GM12872 (cell line): ENCODE results near the gene UPF3B.

ENCODE experiments used
- CTCF ChIP-seq: IDR thresholded peaks from 3 replicates; pipeline ENCODE4 v1.5.1; 2011; ENCODE audit warnings: low read depth, mild to moderate bottlenecking, low read length, moderate library complexity; ENCODE audit not compliant: insufficient read depth

Gene UPF3B

DNA sequence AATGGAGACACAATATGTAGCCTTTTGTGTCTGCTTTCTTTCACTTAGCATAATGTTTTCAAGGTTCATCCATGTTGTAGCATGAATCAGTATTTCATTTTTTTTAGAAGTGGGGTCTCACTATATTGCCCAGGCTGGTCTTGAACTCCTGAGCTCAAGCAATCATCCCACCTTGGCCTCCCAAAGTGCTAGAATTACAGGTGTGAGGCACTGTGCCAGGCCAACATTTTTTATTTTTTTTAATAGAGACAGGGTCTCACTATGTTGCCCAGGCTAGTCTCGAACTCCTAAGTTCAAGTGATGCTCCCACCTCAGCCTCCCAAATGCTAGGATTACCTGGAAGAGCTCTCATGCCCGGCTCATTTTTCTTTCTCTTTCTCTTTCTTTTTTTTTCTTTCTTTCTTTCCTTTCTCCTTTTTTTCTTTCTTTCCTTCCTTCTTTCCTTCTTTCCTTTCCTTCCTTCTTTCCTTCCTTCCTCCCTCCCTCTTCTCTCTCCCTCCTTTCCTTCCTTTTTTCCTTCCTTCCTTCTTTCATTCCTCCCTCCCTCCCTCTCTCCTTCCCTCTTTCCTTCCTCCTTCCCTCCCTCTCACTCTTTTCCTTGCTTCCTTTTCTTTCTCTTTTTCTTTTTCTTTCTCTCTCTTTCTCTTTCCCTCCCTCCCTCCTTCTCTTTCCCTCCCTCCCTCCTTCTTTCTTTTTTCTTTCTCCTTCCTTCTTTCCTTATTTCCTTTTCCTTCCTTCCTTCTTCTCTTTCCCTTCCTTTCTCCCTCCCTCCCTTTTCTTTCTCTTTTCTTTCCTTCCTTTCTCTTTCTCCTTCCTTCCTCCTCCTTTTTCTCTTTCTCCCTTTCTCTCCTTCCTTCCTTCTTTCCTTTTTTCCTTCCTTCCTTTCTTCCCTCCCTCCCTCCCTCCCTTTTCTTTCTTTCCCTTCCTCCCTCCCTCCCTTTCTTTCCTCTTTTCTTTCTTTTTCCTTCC lies 51.2 kb downstream of the UPF3B start:
- TF ChIP-seq CTCF, result no peak

DNA sequence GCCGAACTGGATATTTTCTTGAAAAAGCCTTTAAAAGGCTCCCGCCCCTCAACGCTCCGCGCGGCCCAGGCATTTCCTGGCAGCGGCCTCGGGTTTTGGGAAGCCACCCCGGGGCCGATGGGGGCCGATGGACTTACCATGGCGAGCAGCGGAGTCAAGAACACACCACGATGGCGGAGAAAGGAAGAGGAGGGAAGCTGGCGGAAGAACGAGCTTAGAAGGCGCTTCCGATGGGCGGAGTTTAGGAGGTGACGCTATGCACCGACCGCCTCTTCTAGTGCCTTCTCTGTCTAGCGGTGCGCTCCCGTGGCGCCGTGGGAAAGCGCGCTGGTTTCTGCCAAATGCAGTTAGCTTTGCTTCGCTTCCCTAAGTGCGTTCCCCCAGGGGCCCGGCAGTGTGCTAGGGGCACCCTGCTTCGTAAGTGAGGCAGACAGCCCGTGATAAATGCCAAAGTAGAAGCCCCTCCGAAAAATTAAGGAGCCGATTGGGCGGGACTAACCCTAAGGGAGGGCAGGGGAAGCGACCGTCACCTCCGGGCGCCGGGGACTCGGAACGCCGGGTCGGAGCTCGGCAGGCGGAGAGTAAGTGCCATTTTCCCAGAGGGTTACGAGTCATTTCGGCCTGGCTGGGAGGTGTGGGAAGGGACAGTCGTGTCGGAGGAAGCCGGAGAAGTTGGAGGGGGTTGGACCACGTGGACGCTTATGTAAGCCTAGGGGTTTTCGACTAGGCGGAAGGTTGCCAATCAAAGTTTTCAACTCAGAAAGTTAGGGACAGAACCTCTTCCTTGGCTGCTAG lies 61.1 kb downstream of the UPF3B start, which contains the start of gene RPL39:
RPL39 (minus strand) TSS at position 194 of the 795 bp plus-strand sequence; CDS start at position 140, 54 bp downstream.
- TF ChIP-seq CTCF, result no peak

DNA sequence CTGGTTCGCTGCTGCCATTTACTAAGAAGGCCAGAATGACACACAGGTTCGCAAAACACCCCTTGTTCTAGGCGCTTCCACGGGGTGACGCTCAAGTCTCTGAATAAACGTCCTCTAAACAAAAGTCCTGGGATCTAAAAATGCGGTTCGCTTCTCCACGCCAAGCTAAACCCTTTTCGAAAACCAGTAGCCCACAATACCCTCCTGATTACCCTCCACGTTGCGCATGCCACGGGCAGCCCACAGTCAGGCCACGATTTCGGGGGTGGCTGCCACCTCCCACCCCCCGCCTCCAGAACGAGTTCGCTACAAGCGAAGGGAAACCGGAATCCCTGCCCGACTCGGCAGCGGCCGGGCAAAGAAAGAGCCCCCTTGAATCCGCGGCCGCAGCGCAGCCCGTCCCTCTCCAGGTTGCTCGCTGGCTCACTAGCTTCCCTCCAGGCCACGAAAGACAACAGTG lies 61.8 kb downstream of the UPF3B start:
- TF ChIP-seq CTCF, result peak; percentile 46; the same call in 2 of the 3 replicates

DNA sequence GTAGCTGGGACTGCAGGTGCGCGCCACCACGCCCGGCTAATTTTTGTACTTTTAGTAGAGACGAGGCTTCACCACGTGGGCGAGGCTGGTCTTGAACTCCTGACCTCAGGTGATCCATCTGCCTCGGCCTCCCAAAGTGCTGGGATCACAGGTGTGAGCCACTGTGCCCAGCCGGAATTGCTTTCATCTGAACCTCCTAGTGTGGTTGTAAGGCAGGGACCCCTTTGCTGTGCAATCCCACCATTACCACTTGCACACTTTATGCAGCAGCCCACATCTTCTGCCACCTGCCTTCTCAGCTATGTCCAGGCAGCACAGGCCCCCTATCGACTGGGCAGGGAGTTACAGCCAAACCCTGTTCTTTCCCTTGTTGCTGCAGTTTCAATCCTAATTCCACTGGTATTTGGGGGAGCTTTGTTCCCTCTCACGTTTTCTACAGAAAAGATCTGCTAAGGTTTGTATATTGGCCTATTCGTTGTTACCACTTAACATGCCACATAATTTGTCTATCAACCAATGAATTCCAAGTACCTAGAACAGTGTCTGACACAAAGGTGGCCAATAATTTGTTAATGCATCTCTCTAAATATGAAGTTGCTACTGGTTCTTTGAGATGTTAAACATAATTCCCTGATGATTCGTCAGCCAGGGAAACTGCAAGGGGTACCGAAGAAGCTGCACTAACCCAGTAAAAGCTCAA lies 67.9 kb downstream of the UPF3B start:
- TF ChIP-seq CTCF, result peak; percentile 79
